ENCODE data around the gene FARP1. TPM values are rescaled to one million over a fixed set of nuclear protein-coding genes. Genes with fewer than 3 reads are reported as not detected.

Gene FARP1
- total and polyA plus RNA-seq, 2 of the 8 experiments (the other 6 are each of a cell fraction or from before 2014, with no cell fraction given) = 24.7 to 104 TPM

DNA sequence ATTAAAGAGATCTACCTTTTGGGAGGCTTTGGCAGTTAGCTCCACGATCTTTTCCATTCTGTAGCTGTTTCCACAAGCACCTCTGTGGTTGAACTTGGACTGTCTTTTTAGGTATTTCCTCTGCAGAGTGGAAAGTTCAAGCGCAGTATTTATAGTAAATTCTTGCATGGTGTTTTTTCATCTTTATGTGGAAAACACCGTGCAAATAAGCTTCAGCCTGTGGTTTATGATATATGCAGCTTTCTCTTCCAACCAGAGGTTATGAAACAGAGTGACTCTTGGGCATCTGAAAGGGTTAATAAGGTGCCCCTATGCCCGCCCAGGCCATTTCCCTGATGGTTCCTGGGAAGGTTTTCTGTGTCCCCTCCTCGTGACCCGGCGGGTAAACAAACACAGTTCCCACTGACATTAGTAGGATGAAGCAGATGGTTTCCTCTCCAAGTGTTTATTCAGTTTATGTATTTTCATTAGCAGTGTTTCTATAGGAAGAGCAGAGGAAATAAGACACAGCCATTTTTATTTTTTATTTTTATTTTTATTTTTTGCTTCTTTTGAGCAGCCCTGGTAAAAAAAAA lies 73.9 kb downstream of the FARP1 start (continued):
- TF ChIP-seq, protein P1, sequence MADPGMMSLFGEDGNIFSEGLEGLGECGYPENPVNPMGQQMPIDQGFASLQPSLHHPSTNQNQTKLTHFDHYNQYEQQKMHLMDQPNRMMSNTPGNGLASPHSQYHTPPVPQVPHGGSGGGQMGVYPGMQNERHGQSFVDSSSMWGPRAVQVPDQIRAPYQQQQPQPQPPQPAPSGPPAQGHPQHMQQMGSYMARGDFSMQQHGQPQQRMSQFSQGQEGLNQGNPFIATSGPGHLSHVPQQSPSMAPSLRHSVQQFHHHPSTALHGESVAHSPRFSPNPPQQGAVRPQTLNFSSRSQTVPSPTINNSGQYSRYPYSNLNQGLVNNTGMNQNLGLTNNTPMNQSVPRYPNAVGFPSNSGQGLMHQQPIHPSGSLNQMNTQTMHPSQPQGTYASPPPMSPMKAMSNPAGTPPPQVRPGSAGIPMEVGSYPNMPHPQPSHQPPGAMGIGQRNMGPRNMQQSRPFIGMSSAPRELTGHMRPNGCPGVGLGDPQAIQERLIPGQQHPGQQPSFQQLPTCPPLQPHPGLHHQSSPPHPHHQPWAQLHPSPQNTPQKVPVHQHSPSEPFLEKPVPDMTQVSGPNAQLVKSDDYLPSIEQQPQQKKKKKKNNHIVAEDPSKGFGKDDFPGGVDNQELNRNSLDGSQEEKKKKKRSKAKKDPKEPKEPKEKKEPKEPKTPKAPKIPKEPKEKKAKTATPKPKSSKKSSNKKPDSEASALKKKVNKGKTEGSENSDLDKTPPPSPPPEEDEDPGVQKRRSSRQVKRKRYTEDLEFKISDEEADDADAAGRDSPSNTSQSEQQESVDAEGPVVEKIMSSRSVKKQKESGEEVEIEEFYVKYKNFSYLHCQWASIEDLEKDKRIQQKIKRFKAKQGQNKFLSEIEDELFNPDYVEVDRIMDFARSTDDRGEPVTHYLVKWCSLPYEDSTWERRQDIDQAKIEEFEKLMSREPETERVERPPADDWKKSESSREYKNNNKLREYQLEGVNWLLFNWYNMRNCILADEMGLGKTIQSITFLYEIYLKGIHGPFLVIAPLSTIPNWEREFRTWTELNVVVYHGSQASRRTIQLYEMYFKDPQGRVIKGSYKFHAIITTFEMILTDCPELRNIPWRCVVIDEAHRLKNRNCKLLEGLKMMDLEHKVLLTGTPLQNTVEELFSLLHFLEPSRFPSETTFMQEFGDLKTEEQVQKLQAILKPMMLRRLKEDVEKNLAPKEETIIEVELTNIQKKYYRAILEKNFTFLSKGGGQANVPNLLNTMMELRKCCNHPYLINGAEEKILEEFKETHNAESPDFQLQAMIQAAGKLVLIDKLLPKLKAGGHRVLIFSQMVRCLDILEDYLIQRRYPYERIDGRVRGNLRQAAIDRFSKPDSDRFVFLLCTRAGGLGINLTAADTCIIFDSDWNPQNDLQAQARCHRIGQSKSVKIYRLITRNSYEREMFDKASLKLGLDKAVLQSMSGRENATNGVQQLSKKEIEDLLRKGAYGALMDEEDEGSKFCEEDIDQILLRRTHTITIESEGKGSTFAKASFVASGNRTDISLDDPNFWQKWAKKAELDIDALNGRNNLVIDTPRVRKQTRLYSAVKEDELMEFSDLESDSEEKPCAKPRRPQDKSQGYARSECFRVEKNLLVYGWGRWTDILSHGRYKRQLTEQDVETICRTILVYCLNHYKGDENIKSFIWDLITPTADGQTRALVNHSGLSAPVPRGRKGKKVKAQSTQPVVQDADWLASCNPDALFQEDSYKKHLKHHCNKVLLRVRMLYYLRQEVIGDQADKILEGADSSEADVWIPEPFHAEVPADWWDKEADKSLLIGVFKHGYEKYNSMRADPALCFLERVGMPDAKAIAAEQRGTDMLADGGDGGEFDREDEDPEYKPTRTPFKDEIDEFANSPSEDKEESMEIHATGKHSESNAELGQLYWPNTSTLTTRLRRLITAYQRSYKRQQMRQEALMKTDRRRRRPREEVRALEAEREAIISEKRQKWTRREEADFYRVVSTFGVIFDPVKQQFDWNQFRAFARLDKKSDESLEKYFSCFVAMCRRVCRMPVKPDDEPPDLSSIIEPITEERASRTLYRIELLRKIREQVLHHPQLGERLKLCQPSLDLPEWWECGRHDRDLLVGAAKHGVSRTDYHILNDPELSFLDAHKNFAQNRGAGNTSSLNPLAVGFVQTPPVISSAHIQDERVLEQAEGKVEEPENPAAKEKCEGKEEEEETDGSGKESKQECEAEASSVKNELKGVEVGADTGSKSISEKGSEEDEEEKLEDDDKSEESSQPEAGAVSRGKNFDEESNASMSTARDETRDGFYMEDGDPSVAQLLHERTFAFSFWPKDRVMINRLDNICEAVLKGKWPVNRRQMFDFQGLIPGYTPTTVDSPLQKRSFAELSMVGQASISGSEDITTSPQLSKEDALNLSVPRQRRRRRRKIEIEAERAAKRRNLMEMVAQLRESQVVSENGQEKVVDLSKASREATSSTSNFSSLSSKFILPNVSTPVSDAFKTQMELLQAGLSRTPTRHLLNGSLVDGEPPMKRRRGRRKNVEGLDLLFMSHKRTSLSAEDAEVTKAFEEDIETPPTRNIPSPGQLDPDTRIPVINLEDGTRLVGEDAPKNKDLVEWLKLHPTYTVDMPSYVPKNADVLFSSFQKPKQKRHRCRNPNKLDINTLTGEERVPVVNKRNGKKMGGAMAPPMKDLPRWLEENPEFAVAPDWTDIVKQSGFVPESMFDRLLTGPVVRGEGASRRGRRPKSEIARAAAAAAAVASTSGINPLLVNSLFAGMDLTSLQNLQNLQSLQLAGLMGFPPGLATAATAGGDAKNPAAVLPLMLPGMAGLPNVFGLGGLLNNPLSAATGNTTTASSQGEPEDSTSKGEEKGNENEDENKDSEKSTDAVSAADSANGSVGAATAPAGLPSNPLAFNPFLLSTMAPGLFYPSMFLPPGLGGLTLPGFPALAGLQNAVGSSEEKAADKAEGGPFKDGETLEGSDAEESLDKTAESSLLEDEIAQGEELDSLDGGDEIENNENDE (IDR thresholded peaks at IDR 0.05; ENCODE audit: insufficient replicate concordance, low read length) = no peak
- no peak for TF ChIP-seq SP2 (IDR thresholded peaks at IDR 0.05; ENCODE audit: low read length)
- TF ChIP-seq CBX5 (IDR thresholded peaks at IDR 0.05; ENCODE audit: low read depth, low read length) = no peak
- no peak for TF ChIP-seq SIRT6 (IDR thresholded peaks at IDR 0.05; ENCODE audit: low read length)
- no peak for TF ChIP-seq RNF2 (IDR thresholded peaks at IDR 0.05; ENCODE audit: borderline replicate concordance, low read depth, low read length, missing control alignments, poor library complexity, severe bottlenecking)
- TF ChIP-seq ASH2L (IDR thresholded peaks at IDR 0.05; ENCODE audit: low read length) = no peak
- no peak for TF ChIP-seq RBBP5 (IDR thresholded peaks at IDR 0.05; ENCODE audit: borderline replicate concordance, low read depth, low read length)
- no peak for TF ChIP-seq BCL11A (IDR thresholded peaks at IDR 0.05; ENCODE audit: low read depth in 2 of 2, low read length in 2 of 2)
- no peak for TF ChIP-seq KDM4A (IDR thresholded peaks at IDR 0.05; ENCODE audit: low read depth, low read length, severe bottlenecking)

All from H1 (cell line).